Measurements from ENCODE around the gene TSPAN2. TPM values are rescaled to one million over a fixed set of nuclear protein-coding genes. Genes with fewer than 3 reads are reported as not detected.
A peak's percentile ranks its signal among the peaks of the same experiment; 100 is the strongest.

Gene TSPAN2
- total RNA-seq = 10.6 TPM

- H3K27ac ChIP-seq = peak within 1 kb of the TSS; percentile 71
- peaks cover 18% of the 10 kb centered on the region for H3K4me1 ChIP-seq
- TF ChIP-seq POLR2A (IDR thresholded peaks at IDR 0.05) (peak in 1 of 2 donors; percentile 8), POLR2AphosphoS5 (IDR thresholded peaks at IDR 0.05; ENCODE audit: insufficient read depth in 1 of 2, low read depth in 1 of 2) (peak; percentile 47 to 82), CTCF (IDR thresholded peaks at IDR 0.05) (no peak)
- DNase-seq (ENCODE audit: extremely low spot score in 2 of 2) = no peak
- no peaks in the 10 kb centered on the region for H3K27me3 ChIP-seq
- no peaks in the 10 kb centered on the region for H3K36me3 ChIP-seq
- H3K9me3 ChIP-seq = no peaks in the 10 kb centered on the region
- peak within 1 kb of the TSS; percentile 60 to 65 for H3K4me3 ChIP-seq
- intact Hi-C loops (cut with DNase I) = no loop called here
Measured at GRCh38 chr1:115089420-115090185, at the start of gene TSPAN2. Gene TSPAN2 (minus strand): TSS chr1:115089503. CDS start chr1:115089432, 71 bp downstream.

GRCh38 chr1:115138973-115139372 is 49.7 kb upstream of the TSPAN2 start:
- TF ChIP-seq POLR2A (IDR thresholded peaks at IDR 0.05) (no peak), POLR2AphosphoS5 (IDR thresholded peaks at IDR 0.05; ENCODE audit: insufficient read depth in 1 of 2, low read depth in 1 of 2) (peak; percentile 35 to 44), CTCF (IDR thresholded peaks at IDR 0.05) (peak; percentile 68 to 84 (median 83))
- no peaks in the 10 kb centered on the region for H3K9me3 ChIP-seq
- H3K36me3 ChIP-seq = no peaks in the 10 kb centered on the region
- no peak overlapping the region for H3K4me3 ChIP-seq
- H3K4me1 ChIP-seq = peaks cover 12% of the 10 kb centered on the region
- DNase-seq (ENCODE audit: extremely low spot score in 2 of 2) = peak in 1 of 2 donors; percentile 92
- no peak overlapping the region for H3K27ac ChIP-seq
- H3K27me3 ChIP-seq = no peaks in the 10 kb centered on the region
- intact Hi-C loops (cut with DNase I) = loop anchor here (2.0 to 5.0 kb wide), 2 partner anchors 328 to 458 kb away; no protein-coding TSS in a partner anchor

GRCh38 chr1:115138271-115138670 is 49.0 kb upstream of the TSPAN2 start:
- H3K4me3 ChIP-seq = no peak overlapping the region
- no peak overlapping the region for H3K27ac ChIP-seq
- no peaks in the 10 kb centered on the region for H3K36me3 ChIP-seq
- peak in 1 of 2 donors; percentile 64 for DNase-seq (ENCODE audit: extremely low spot score in 2 of 2)
- no peak for TF ChIP-seq POLR2AphosphoS5 (IDR thresholded peaks at IDR 0.05; ENCODE audit: insufficient read depth in 1 of 2, low read depth in 1 of 2)
- no peak for TF ChIP-seq CTCF (IDR thresholded peaks at IDR 0.05)
- TF ChIP-seq POLR2A (IDR thresholded peaks at IDR 0.05) = no peak
- H3K27me3 ChIP-seq = no peaks in the 10 kb centered on the region
- peaks cover 12% of the 10 kb centered on the region for H3K4me1 ChIP-seq
- H3K9me3 ChIP-seq = no peaks in the 10 kb centered on the region
- intact Hi-C loops (cut with DNase I) = loop anchor here (2.0 to 5.0 kb wide), 2 partner anchors 329 to 459 kb away; no protein-coding TSS in a partner anchor

- H3K4me3 ChIP-seq = no peak overlapping the region
- H3K27me3 ChIP-seq = no peaks in the 10 kb centered on the region
- H3K9me3 ChIP-seq = no peaks in the 10 kb centered on the region
- H3K27ac ChIP-seq = no peak overlapping the region
- TF ChIP-seq POLR2AphosphoS5 (IDR thresholded peaks at IDR 0.05; ENCODE audit: insufficient read depth in 1 of 2, low read depth in 1 of 2) = no peak
- no peak for TF ChIP-seq CTCF (IDR thresholded peaks at IDR 0.05)
- no peaks in the 10 kb centered on the region for H3K36me3 ChIP-seq
- peaks cover 12% of the 10 kb centered on the region for H3K4me1 ChIP-seq
- intact Hi-C loops (cut with DNase I) = loop anchor here (5.0 kb wide), 1 partner anchor 330 kb away; no protein-coding TSS in a partner anchor
- DNase-seq (ENCODE audit: extremely low spot score in 2 of 2) = no peak
Measured at GRCh38 chr1:115137191-115137590, 47.9 kb upstream of the TSPAN2 start.

GRCh38 chr1:115136706-115137105 is 47.4 kb upstream of the TSPAN2 start:
- DNase-seq (ENCODE audit: extremely low spot score in 2 of 2) = peak; percentile 19 to 64
- TF ChIP-seq CTCF (IDR thresholded peaks at IDR 0.05) (no peak), POLR2A (IDR thresholded peaks at IDR 0.05) (no peak), POLR2AphosphoS5 (IDR thresholded peaks at IDR 0.05; ENCODE audit: insufficient read depth in 1 of 2, low read depth in 1 of 2) (no peak)
- intact Hi-C loops (cut with DNase I) = loop anchor here (5.0 kb wide), 1 partner anchor 331 kb away; no protein-coding TSS in a partner anchor

More at GRCh38 chr1:115136706-115137105, 47.4 kb upstream of the TSPAN2 start:
- Histone ChIP-seq H3K4me3 (no peak overlapping the region), H3K27ac (no peak overlapping the region), H3K9me3 (no peaks in the 10 kb centered on the region), H3K36me3 (no peaks in the 10 kb centered on the region), H3K27me3 (no peaks in the 10 kb centered on the region), H3K4me1 (peaks cover 12% of the 10 kb centered on the region)
